GM23338 (cell line): ENCODE results near the gene CITED4. TPM values are rescaled to one million over a fixed set of nuclear protein-coding genes. Genes with fewer than 3 reads are reported as not detected.

Experiments
- ATAC-seq: fragments of 200-7000 bp; cut with Tn5 transposase; 3 replicates; pipeline ENCODE4 v1.9.1; 2020
- DNase-seq: peaks from one replicate; pipeline ENCODE4 v3.0.0-alpha.2; 2015; ENCODE audit warnings: low spot score
- H2AFZ ChIP-seq: fragments of 200-600 bp; sonication (generic); 2 replicates; pipeline ENCODE4 v1.8.0; 2016; ENCODE audit warnings: antibody characterized with exemption, mild to moderate bottlenecking, moderate library complexity
- H3F3A ChIP-seq: fragments of 200-600 bp; sonication (generic); replicated peaks from 2 replicates; pipeline ENCODE4 v1.8.0; 2017; ENCODE audit warnings: antibody characterized with exemption, mixed run types, low read depth
- H3K27ac ChIP-seq: fragments of 200-600 bp; sonication (generic); 2 replicates; pipeline ENCODE4 v1.6.1; 2016; ENCODE audit warnings: low read depth
- H3K27me3 ChIP-seq: fragments of 200-600 bp; sonication (generic); 2 replicates; pipeline ENCODE4 v1.8.0; 2016; ENCODE audit warnings: mild to moderate bottlenecking, mixed run types, moderate library complexity; ENCODE audit not compliant: insufficient read depth
- H3K36me3 ChIP-seq: fragments of 200-600 bp; sonication (generic); 2 replicates; pipeline ENCODE4 v1.8.0; 2016; ENCODE audit warnings: mild to moderate bottlenecking; ENCODE audit not compliant: insufficient read depth
- H3K4me1 ChIP-seq: fragments of 200-600 bp; sonication (generic); 2 replicates; pipeline ENCODE4 v1.8.0; 2016; ENCODE audit warnings: mild to moderate bottlenecking, moderate library complexity; ENCODE audit not compliant: insufficient read depth
- H3K4me2 ChIP-seq: fragments of 200-600 bp; sonication (generic); 2 replicates; pipeline ENCODE4 v1.7.1; 2017; ENCODE audit warnings: mixed run types
- H3K4me3 ChIP-seq: fragments of 200-600 bp; sonication (generic); 2 replicates; pipeline ENCODE4 v1.6.1; 2016; ENCODE audit warnings: mixed run types
- H3K79me2 ChIP-seq: fragments of 200-600 bp; sonication (generic); replicated peaks from 2 replicates; pipeline ENCODE4 v1.8.0; 2017; ENCODE audit warnings: mild to moderate bottlenecking; ENCODE audit not compliant: insufficient read depth
- H3K9me2 ChIP-seq: fragments of 200-600 bp; sonication (generic); 2 replicates; pipeline ENCODE4 v1.8.0; 2017; ENCODE audit not compliant: insufficient read depth
- H4K20me1 ChIP-seq: fragments of 200-600 bp; sonication (generic); replicated peaks from 2 replicates; pipeline ENCODE4 v1.8.0; 2017; ENCODE audit warnings: mild to moderate bottlenecking; ENCODE audit not compliant: insufficient read depth
- H3K27ac Mint-ChIP-seq: 2 replicates; pipeline ENCODE4 v1.8.0; 2020; ENCODE audit warnings: inconsistent platforms, mild to moderate bottlenecking, moderate library complexity, mixed read lengths
- H3K27me3 Mint-ChIP-seq: 3 replicates; pipeline ENCODE4 v1.8.0; 2022; ENCODE audit warnings: low read depth, mild to moderate bottlenecking, moderate library complexity, mixed read lengths, inconsistent platforms; ENCODE audit not compliant: insufficient read depth, poor library complexity
- H3K36me3 Mint-ChIP-seq: 3 replicates; pipeline ENCODE4 v1.8.0; 2021; ENCODE audit warnings: low read depth, mild to moderate bottlenecking, inconsistent platforms, moderate library complexity, mixed read lengths
- H3K4me1 Mint-ChIP-seq: 3 replicates; pipeline ENCODE4 v1.8.0; 2020; ENCODE audit warnings: mild to moderate bottlenecking, inconsistent platforms, mixed read lengths
- H3K4me3 Mint-ChIP-seq: 3 replicates; pipeline ENCODE4 v1.8.0; 2021; ENCODE audit warnings: moderate library complexity, mild to moderate bottlenecking, inconsistent platforms, mixed read lengths
- H3K9me3 Mint-ChIP-seq: 3 replicates; pipeline ENCODE4 v1.8.0; 2020; ENCODE audit warnings: moderate library complexity, mild to moderate bottlenecking, inconsistent platforms, mixed read lengths
- EZH2 ChIP-seq: fragments of 200-600 bp; sonication (generic); IDR thresholded peaks from one replicate; pipeline ENCODE4 v1.8.0; 2017; ENCODE audit warnings: antibody characterized with exemption, mild to moderate bottlenecking, low read depth; ENCODE audit not compliant: unreplicated experiment
- EZH2phosphoT487 ChIP-seq: fragments of 200-600 bp; sonication (generic); IDR thresholded peaks from one replicate; pipeline ENCODE4 v1.8.1; 2018; ENCODE audit warnings: antibody characterized with exemption; ENCODE audit not compliant: unreplicated experiment
- NANOG ChIP-seq: IDR thresholded peaks from 2 replicates; pipeline ENCODE4 v1.6.1; 2016; ENCODE audit warnings: antibody characterized with exemption, borderline replicate concordance
- ZNF114 ChIP-seq: fragments of 250-450 bp; sonication (Bioruptor Pico); IDR thresholded peaks from 2 replicates; pipeline ENCODE4 v1.5.0; 2020; ENCODE audit warnings: mild to moderate bottlenecking, moderate library complexity
- ZNF331 ChIP-seq: fragments of 250-450 bp; sonication (Bioruptor Pico); IDR thresholded peaks from 2 replicates; pipeline ENCODE4 v1.5.0; 2020; ENCODE audit warnings: low read depth, mild to moderate bottlenecking, moderate library complexity
- polyA plus RNA-seq: library from polyadenylated mRNA; unstranded; fragments of >200 nt; fragmentation: Nextera tagmentation; extraction: Ambion mirVana; gene quantifications from 2 replicates; pipeline ENCODE4 v1.2.1, GENCODE V29; 2016
- total RNA-seq: library from RNA; depleted of rRNA; stranded (reverse); fragments of >200 nt; shearing (Covaris generic); gene quantifications from 2 replicates; pipeline ENCODE4 v1.2.3, GENCODE V29; 2014
- TF ChIP-seq, protein P1 (sequence below): fragments of 250-450 bp; sonication (Bioruptor Pico); IDR thresholded peaks from 2 replicates; pipeline ENCODE4 v1.5.0; 2020; ENCODE audit warnings: mild to moderate bottlenecking, moderate library complexity
- TF ChIP-seq, protein P2 (sequence below): IDR thresholded peaks from one replicate; pipeline ENCODE4 v1.6.1; 2018; ENCODE audit warnings: antibody characterized with exemption; ENCODE audit not compliant: unreplicated experiment
- TF ChIP-seq, protein P3 (sequence below): IDR thresholded peaks from 2 replicates; pipeline ENCODE4 v1.6.1; 2016; ENCODE audit warnings: antibody characterized with exemption

CITED4 gene
- total and polyA plus RNA-seq, 2 experiments from 2014 or later = 2.9 to 18.7 TPM

DNA sequence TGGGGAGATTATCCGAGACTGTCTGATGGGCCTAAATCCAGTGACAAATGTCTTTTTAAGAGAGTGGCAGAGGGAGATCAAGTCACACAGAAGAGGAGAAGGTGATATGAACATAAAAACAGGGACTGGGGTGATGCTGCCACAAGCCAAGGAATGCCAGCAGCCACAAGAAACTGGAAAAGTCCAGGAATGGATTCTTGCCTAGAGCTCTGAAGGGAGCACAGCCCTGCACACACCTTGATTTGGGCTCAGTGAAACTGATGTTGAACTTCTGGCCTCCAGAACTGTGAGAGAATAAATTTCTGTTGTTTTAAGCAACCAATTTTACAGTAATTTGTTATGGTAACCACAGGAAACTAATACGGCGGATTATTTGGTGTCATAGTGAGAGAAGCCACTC, 19.5 kb downstream of the CITED4 start (continued):
- TF ChIP-seq, protein P1, sequence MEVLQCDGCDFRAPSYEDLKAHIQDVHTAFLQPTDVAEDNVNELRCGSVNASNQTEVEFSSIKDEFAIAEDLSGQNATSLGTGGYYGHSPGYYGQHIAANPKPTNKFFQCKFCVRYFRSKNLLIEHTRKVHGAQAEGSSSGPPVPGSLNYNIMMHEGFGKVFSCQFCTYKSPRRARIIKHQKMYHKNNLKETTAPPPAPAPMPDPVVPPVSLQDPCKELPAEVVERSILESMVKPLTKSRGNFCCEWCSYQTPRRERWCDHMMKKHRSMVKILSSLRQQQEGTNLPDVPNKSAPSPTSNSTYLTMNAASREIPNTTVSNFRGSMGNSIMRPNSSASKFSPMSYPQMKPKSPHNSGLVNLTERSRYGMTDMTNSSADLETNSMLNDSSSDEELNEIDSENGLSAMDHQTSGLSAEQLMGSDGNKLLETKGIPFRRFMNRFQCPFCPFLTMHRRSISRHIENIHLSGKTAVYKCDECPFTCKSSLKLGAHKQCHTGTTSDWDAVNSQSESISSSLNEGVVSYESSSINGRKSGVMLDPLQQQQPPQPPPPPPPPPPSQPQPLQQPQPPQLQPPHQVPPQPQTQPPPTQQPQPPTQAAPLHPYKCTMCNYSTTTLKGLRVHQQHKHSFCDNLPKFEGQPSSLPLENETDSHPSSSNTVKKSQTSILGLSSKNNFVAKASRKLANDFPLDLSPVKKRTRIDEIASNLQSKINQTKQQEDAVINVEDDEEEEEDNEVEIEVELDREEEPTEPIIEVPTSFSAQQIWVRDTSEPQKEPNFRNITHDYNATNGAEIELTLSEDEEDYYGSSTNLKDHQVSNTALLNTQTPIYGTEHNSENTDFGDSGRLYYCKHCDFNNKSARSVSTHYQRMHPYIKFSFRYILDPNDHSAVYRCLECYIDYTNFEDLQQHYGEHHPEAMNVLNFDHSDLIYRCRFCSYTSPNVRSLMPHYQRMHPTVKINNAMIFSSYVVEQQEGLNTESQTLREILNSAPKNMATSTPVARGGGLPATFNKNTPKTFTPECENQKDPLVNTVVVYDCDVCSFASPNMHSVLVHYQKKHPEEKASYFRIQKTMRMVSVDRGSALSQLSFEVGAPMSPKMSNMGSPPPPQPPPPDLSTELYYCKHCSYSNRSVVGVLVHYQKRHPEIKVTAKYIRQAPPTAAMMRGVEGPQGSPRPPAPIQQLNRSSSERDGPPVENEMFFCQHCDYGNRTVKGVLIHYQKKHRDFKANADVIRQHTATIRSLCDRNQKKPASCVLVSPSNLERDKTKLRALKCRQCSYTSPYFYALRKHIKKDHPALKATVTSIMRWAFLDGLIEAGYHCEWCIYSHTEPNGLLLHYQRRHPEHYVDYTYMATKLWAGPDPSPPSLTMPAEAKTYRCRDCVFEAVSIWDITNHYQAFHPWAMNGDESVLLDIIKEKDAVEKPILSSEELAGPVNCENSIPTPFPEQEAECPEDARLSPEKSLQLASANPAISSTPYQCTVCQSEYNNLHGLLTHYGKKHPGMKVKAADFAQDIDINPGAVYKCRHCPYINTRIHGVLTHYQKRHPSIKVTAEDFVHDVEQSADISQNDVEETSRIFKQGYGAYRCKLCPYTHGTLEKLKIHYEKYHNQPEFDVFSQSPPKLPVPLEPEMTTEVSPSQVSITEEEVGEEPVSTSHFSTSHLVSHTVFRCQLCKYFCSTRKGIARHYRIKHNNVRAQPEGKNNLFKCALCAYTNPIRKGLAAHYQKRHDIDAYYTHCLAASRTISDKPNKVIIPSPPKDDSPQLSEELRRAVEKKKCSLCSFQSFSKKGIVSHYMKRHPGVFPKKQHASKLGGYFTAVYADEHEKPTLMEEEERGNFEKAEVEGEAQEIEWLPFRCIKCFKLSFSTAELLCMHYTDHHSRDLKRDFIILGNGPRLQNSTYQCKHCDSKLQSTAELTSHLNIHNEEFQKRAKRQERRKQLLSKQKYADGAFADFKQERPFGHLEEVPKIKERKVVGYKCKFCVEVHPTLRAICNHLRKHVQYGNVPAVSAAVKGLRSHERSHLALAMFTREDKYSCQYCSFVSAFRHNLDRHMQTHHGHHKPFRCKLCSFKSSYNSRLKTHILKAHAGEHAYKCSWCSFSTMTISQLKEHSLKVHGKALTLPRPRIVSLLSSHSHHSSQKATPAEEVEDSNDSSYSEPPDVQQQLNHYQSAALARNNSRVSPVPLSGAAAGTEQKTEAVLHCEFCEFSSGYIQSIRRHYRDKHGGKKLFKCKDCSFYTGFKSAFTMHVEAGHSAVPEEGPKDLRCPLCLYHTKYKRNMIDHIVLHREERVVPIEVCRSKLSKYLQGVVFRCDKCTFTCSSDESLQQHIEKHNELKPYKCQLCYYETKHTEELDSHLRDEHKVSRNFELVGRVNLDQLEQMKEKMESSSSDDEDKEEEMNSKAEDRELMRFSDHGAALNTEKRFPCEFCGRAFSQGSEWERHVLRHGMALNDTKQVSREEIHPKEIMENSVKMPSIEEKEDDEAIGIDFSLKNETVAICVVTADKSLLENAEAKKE (CRISPR knock-in tag) = no peak
- TF ChIP-seq, protein P2, sequence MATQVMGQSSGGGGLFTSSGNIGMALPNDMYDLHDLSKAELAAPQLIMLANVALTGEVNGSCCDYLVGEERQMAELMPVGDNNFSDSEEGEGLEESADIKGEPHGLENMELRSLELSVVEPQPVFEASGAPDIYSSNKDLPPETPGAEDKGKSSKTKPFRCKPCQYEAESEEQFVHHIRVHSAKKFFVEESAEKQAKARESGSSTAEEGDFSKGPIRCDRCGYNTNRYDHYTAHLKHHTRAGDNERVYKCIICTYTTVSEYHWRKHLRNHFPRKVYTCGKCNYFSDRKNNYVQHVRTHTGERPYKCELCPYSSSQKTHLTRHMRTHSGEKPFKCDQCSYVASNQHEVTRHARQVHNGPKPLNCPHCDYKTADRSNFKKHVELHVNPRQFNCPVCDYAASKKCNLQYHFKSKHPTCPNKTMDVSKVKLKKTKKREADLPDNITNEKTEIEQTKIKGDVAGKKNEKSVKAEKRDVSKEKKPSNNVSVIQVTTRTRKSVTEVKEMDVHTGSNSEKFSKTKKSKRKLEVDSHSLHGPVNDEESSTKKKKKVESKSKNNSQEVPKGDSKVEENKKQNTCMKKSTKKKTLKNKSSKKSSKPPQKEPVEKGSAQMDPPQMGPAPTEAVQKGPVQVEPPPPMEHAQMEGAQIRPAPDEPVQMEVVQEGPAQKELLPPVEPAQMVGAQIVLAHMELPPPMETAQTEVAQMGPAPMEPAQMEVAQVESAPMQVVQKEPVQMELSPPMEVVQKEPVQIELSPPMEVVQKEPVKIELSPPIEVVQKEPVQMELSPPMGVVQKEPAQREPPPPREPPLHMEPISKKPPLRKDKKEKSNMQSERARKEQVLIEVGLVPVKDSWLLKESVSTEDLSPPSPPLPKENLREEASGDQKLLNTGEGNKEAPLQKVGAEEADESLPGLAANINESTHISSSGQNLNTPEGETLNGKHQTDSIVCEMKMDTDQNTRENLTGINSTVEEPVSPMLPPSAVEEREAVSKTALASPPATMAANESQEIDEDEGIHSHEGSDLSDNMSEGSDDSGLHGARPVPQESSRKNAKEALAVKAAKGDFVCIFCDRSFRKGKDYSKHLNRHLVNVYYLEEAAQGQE = no peak

DNA sequence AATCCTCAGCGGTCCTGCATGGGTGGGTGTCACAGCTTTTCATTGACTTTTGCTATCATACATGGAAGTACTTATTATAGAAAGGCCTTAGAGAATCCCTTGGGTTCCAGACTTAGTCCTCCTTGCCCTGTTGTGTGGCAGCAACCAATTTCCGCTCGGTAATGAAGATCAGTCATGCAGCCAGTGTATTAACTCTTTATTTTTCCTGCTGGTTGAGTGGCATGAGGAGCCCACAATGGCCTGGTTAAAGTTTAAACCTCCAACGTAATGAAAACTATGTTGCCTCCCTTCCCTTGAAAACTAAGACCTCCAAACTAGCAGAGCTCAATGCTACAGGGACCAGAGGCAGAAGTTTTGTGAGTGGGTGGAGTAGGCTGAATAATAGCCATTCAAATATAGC, 20.0 kb downstream of the CITED4 start:
- Histone ChIP-seq H3K4me3 (no peak overlapping the region), H3K9me2 (peaks cover 8% of the 10 kb centered on the region; the same call in 1 of the 2 replicates), H3K79me2 (no peaks in the 10 kb centered on the region), H3K27me3 (no peaks in the 10 kb centered on the region), H3K4me1 (no peaks in the 10 kb centered on the region), H4K20me1 (no peaks in the 10 kb centered on the region), H3K4me2 (no peak overlapping the region), H3K36me3 (no peaks in the 10 kb centered on the region), H3F3A (no peaks in the 10 kb centered on the region), H3K27ac (no peak overlapping the region), H2AFZ (no peak overlapping the region)
- DNase-seq (no peak), ATAC-seq (no peak)
- no peaks in the 10 kb centered on the region for H3K9me3 Mint-ChIP-seq
- no peak overlapping the region for H3K4me3 Mint-ChIP-seq
- H3K27ac Mint-ChIP-seq = no peak overlapping the region
- peaks cover 4% of the 10 kb centered on the region for H3K27me3 Mint-ChIP-seq
- H3K36me3 Mint-ChIP-seq = peaks cover 4% of the 10 kb centered on the region; the same call in 1 of the 3 replicates
- peaks cover 3% of the 10 kb centered on the region; the same call in 2 of the 3 replicates for H3K4me1 Mint-ChIP-seq
- TF ChIP-seq EZH2phosphoT487 (no peak), ZNF114 (CRISPR knock-in tag) (no peak), NANOG (no peak), EZH2 (no peak), ZNF331 (no peak)
- TF ChIP-seq, protein P3, sequence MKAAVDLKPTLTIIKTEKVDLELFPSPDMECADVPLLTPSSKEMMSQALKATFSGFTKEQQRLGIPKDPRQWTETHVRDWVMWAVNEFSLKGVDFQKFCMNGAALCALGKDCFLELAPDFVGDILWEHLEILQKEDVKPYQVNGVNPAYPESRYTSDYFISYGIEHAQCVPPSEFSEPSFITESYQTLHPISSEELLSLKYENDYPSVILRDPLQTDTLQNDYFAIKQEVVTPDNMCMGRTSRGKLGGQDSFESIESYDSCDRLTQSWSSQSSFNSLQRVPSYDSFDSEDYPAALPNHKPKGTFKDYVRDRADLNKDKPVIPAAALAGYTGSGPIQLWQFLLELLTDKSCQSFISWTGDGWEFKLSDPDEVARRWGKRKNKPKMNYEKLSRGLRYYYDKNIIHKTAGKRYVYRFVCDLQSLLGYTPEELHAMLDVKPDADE = no peak
- TF ChIP-seq, protein P2 = no peak
